IPS-18c (cell line): ENCODE results near the gene NADK.
A peak's percentile ranks its signal among the peaks of the same experiment; 100 is the strongest.

Experiments used
- H3K4me3 ChIP-seq: 2 replicates; pipeline ENCODE4 v1.7.0; 2013; ENCODE audit warnings: low read depth, mild to moderate bottlenecking, low read length, moderate library complexity; ENCODE audit not compliant: insufficient read depth
- H3K9me3 ChIP-seq: one replicate; pipeline ENCODE4 v1.6.1; 2013; ENCODE audit warnings: mild to moderate bottlenecking, low read length, moderate library complexity; ENCODE audit not compliant: control insufficient read depth, insufficient read depth

NADK gene

DNA sequence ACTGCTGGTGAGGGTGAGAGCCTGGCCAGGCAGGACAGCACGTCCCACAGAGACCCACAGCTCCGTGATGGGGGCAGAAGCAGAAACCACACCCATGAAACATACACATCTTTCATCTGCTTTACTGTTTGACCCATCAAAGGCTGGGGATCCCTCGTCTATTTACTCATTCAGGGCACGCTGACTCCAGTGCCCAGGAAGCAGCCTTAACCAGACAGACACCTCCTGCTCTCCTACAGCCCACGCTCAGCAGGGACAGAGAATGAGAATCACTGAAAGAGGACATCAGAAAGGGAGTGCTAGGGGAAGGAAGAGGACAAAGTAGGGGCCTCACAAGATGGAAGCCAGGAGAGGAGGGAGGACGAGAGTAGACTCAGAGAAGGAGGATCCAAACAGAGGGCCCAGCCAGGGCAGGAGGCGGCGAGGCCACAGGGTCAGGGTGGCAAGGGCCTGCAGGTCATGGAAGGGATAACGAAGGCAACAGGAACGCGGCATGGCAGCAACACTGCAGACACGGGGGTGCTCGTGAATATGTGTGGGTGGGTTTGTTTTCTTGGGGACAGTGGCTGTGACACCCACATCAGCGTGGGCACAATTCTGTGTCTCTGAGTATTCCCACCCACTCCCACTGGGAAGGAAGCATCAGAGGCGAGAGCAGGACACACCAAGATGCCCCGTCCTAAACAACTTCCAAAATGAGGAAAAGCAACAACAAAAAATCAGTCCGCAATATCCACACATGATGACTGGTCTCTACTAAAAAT lies 15.4 kb upstream of the NADK start:
- no peaks in the 10 kb centered on the region for H3K9me3 ChIP-seq
- H3K4me3 ChIP-seq: no peak overlapping the region

DNA sequence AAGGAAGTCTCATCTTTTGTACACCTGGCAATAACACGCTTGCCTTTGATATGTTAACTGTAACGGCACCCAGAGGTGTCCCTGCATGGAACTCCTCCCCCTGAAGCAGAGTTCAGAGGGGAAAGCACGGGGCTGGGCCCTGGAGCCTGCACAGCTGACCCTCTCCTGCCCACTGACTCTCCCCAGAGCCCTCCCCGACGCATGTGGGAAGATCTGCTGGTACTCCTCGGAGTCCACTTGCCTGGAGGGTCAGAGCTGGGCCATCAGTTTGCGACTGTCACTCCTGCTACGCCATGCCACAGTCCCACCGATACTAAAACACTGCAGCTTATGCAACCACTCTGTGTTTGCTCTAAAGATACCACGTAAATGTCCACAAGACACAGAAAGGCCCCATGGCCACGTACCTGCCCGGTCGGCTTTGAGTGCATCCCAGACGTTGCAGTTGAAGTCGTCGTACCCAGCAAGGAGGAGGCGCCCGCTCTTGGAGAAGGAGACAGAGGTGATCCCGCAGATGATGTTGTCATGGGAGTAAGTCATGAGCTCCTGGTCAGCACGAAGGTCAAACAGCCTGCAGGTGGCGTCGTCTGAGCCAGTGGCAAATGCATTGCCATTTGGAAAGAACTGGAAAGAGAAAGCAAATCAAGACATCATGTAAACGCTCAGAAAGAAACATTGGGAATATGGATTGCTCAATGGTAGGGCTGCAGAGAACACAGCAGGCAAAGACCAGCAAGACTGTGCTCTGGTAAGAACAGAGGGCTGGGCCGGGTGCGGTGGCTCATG lies 10.6 kb upstream of the NADK start:
- no peak overlapping the region for H3K4me3 ChIP-seq

DNA sequence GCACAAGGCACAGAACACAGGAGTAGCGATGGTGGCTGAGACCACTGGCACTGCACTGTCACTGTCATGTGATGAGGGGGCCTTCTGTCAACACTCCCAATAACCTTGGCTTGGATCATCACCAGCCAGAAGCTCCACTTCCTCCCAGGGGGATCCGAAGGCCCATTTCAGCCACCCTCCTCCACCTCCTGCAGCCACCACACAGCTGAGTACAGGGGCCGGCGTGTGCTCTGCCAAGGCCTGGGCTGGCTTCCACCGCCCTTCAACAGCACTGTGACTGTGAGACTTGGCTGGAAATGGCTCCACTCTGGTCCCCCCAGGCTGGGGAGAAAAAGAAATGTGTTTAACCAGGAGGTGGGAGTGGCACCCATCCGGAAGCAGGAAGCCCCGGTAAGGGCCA lies 9.9 kb upstream of the NADK start:
- H3K4me3 ChIP-seq: no peak overlapping the region

More for the DNA sequence above, 10.6 kb upstream of the NADK start:
- no peaks in the 10 kb centered on the region for H3K9me3 ChIP-seq

DNA sequence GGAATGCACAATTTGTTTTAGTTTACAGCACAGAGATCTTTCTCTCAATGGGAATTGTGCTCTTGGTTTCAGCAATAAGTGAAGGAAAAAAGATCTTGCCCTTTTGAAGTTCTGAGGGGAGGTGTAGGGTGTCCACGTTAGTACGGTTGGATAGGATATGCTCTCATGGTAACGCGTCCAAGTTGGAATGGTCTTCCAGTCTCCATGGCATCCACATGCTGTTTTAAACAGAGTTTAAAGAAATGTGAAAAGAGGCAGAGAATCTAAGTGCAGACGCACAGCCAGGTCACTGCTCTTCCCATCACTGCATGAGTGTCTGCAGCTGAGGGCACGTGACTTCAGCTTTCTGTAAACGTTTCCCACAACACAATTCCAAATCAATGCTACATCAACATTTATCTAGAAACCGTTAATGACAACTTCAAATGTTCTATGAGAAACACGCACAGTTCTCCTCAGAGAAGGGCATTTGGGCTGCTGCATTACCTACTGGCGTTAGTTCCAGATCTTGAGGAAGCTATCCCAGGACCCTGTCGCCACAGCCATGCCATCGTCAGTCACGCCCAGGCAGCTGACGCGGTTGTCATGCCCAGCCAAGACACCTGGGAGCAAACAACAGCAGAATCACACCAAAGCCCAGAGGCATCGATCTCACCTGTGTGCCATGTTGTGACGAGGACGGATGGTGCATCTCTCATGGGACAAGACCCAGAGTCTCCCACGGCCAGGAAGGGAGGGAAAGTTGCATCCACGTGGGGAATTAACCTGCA lies 8.8 kb upstream of the NADK start:
- Histone ChIP-seq H3K4me3 (no peak overlapping the region), H3K9me3 (no peaks in the 10 kb centered on the region)

More for the DNA sequence above, 9.9 kb upstream of the NADK start:
- H3K9me3 ChIP-seq: no peaks in the 10 kb centered on the region

DNA sequence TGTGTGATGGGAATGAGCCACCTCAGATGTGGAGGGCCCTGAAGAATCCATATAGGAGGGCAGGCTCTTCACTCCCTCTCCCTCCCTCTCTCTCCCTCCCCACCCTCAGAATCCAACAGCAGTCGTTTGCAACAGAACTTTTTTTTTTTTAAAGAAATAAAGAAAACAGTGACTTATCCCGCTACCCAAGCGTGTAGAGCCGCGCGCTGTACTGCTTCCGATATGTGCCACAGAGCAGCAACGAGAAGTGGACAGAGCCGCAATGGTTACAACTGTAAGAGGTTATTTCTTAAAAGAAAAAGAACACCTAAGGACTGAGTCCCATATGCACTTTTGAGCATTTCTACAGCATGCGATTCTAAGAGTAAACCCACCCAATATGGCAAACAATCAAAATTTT lies 7.4 kb upstream of the NADK start:
- H3K9me3 ChIP-seq: no peaks in the 10 kb centered on the region
- H3K4me3 ChIP-seq: no peak overlapping the region

DNA sequence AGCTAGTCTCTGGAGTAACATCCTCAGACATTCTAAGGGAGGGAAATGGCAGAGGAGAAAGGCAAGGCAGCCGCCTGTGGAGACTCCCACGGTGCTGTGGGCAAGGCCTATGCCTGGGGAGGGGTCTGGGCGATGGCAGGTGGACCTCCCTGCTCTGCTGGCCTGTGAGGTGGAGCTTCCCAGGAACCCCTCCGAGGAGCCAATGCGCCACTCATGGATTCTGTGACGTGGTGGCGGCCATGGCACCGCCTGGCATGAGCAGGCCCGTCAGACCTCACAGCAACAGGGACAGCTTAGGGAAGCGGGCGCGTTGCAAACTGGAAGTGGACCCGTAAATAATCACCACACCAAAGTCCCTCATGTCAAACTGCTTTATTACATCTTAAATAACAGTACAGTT lies 6.7 kb upstream of the NADK start:
- H3K9me3 ChIP-seq: no peaks in the 10 kb centered on the region
- no peak overlapping the region for H3K4me3 ChIP-seq

DNA sequence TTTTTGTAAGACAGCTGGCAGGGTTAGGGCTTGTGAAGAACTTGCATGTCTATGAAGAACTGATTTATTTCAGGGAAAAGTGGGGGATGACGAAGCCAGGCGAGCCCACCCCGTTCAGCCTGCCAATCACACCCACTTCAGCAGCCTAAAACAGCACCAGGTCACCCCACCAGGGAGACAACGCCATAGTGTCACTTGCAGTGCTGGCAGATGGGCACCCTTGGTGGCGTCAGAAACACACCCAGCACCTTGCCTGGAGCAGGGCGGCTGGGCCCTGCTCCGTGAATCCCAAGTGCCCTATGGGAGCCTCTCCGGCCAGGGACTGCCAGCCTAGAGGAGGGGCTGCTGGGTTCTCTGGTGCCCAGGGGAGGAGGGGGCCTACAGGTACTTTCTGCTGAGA lies 5.0 kb upstream of the NADK start:
- no peak overlapping the region for H3K4me3 ChIP-seq
- H3K9me3 ChIP-seq: no peaks in the 10 kb centered on the region

DNA sequence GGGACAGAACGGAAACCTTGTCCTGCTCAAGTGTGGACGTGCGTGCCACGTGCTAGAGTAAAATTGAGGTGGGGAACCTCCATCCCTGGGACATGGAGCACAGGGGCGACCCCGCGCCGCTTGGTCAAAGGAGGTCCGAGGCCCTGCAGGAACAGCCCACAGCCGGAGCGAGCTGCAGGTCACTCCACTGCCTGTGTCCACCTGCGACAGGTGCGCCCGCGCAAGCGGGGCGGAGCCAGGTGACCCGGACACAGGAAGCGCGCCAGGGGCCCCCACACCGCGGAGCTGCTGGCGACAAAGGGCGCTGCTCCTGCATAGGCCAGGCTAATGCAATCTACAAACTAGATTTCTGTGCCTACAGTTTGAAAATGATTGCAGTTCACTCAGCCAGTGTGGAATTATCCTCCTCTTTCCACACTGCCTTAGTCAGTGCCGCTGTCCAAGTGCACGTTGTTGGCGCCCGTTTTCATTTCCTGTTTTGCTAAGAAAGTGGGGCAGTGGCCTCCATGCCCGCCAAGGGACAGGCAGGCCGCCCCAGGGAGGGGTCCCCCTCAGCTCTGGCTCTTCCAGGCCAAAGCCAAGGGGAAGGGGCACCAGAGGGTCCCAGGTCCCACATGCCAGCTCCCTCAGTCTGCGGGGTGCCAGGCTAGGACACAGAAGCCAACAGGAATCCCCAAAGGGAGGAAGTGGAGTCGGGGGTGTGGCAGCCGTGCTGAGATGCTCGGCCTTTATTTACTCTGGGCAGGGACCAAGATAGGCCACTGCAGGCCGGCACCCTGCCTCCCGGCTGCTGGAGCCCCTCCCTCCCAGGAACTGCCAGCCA lies 4.3 kb upstream of the NADK start:
- no peak overlapping the region for H3K4me3 ChIP-seq

DNA sequence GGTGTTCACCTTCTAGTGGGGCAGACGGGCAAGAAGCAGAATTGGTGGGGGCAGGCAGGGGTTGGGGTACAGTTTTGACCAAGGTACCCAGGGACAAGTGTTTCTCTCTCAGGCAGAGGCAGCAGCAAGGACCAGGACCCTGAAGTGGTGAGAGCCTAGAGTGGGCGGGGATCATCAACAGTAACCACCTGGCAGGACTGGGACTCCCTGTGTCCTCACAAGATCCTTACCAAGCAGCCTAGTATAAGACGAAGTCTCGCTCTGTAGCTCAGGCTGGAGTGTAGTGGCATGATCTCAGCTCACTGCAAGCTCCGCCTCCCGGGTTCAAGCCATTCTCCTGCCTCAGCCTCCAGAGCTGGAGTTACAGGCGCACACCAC lies 3.2 kb upstream of the NADK start:
- Histone ChIP-seq H3K9me3 (no peaks in the 10 kb centered on the region), H3K4me3 (no peak overlapping the region)

More for the DNA sequence above, 4.3 kb upstream of the NADK start:
- H3K9me3 ChIP-seq: no peaks in the 10 kb centered on the region

DNA sequence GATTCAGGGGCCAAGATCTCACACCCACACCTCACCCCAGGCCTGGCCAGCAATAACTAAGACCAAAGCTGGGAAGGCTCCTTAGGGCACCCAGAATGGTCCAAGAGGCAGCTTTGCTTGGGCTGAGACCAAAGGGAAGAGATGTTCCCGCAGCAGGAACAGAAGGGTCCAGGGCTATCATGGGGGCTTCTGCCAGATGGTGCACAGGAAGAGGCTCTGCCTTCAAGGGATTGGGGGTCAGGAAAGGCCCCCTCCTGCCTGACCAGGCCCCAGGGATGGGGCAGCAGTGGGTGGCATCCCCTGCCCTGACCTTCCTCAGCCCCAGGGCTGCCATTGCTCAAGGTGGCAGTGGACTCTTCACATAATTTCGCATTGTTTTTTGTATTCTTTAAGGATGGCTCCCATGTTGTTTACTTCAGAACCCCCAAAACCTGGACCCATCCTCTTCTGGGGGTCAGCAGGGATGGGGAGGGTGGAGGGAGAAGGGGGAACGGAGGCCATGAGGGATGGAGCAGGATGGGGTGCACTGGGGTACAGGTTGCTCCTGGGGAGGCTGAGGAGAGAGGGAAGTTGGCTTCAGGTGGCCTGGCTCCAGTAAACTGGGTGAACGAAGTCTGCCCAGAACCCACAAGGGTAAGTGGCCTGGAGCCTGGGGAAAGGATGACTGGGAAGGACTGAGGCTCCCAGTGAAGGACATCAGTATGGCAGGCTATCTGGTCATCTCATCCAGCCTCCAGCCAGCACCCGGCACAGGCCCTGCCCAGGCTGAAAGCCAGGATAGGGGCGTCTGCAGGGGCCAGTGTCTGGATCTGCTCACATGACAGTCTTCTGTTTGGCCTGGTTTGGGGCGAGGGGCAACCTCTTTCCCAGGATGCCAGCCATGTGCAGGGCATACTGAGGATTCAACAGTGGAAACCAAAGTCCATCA lies 2.6 kb upstream of the NADK start:
- peak overlapping the region; percentile 30 for H3K4me3 ChIP-seq
- no peaks in the 10 kb centered on the region for H3K9me3 ChIP-seq

DNA sequence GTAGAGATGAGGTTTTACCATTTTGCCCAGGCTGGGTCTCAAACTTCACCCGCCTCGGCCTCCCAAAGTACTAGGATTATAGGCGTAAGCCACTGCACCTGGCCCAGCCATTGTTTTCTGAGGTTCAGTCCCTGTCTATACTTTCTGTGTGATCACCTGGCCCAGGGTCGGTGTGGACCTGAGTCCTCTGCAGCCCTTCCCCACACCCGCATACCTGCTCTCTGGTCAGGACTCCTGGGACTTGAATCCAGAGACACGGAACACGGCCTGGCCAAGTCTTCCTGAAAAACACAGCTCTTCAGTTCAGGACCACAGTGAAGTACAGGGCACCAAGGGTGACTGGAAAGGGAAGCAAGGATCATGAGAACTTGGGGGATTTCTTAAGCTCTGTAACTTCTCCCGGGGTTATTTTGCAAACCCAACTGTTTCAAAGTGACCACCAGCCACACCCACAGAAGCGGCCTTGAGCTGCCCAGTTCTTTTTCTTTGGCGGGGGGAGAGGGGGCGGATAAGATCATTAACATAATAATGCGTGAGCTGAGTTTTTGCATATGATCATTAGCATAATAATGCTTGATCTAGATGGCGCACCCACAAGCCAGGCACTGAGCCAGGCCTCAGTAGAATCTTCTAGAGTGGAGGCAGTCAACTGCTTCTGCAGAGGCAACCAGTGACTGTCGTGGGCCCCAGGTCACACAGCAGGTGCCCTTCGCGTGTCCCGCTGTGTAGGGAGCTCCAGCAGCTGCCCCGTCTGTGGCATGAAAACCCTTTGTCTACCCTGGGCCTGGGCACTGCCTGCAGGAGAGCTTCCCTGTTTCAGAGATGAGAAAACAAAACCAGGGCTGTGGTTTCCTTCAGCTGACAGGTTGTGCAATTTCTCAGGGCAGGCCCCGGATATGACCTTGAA lies 1.7 kb upstream of the NADK start:
- H3K9me3 ChIP-seq: no peaks in the 10 kb centered on the region
- H3K4me3 ChIP-seq: peak overlapping the region; percentile 71

DNA sequence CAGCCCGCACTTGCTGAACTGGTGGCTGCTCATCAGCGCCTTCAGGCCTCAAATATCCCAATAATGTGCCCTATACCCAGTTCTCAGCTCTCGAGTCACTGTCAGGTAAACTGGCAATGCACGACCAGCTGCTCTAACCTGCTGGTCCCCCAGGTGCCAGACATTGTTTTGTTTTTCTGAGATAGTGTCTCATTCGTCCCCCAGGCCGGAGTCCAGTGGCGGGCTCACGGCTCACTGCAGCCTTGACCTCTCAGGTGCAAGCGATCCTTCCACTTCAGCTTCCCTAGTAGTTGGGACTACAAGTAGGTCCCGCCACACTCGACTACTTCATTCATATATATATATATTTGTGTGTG lies 1.0 kb upstream of the NADK start:
- Histone ChIP-seq H3K4me3 (peak overlapping the region; percentile 71), H3K9me3 (no peaks in the 10 kb centered on the region)

DNA sequence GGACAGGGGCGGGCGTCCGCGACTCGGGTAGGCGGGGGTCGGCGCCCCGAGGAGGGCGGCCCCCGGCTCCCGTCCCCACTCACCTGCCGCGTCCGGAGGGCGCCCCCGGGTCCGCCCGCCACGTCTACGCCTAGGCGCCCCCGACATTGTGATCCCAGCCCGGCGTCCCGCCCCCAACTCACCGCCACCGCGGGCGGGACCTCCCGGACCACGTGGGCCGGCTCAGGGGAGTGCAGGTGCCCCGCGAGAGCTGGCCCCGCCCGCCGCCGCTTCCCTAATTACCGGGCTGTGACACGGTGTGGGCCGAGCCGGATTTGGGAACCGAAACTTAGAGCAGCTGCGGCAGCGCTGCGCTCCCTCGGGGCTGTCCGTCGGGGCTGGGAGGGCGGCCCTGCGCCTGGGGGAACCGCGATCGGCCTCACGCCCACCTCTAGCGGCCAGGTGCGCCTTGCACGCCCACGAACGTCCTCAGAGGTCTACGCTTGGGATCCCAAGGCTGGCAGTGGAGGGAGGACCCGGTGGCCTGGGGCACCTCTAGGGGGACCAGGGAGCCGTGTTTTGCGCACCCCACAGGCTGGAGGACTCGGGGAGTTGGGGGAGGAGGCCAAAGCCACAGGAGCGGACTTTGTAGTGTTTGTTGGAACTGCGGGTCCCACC lies 521 bp upstream of the NADK start:
- no peaks in the 10 kb centered on the region for H3K9me3 ChIP-seq

DNA sequence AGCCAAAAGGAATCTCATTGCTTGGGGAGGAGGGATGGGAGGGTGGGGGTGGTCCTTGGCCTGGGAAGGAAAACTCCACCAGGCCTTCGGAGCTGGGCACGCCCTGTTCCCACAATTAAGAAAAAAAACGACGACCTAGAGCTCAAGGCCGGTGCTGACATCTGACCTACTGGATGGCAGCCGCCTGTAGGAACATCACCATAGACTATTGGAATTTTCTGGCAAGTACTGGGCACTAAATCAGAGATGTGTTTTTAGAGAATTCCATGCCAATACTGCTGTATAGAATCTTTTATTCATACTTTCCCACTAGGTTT lies 729 bp downstream of the NADK start:
- Histone ChIP-seq H3K9me3 (no peaks in the 10 kb centered on the region), H3K4me3 (peak overlapping the region; percentile 91)

More for the DNA sequence above, 521 bp upstream of the NADK start:
- peak overlapping the region; percentile 71 for H3K4me3 ChIP-seq
